NK-92 (cell line): ENCODE results near the gene ZNF485.
"Not testable (repeated sequence)": the region's sequence is repeated elsewhere in the genome, so short reads cannot be mapped to it uniquely, and the experiment has no call there.

ENCODE experiments used
- DNase-seq: peaks from one replicate; lab custom pipeline; 2025; ENCODE audit not compliant: unreplicated experiment; lab: John Stamatoyannopoulos, UW

ZNF485 gene

DNA sequence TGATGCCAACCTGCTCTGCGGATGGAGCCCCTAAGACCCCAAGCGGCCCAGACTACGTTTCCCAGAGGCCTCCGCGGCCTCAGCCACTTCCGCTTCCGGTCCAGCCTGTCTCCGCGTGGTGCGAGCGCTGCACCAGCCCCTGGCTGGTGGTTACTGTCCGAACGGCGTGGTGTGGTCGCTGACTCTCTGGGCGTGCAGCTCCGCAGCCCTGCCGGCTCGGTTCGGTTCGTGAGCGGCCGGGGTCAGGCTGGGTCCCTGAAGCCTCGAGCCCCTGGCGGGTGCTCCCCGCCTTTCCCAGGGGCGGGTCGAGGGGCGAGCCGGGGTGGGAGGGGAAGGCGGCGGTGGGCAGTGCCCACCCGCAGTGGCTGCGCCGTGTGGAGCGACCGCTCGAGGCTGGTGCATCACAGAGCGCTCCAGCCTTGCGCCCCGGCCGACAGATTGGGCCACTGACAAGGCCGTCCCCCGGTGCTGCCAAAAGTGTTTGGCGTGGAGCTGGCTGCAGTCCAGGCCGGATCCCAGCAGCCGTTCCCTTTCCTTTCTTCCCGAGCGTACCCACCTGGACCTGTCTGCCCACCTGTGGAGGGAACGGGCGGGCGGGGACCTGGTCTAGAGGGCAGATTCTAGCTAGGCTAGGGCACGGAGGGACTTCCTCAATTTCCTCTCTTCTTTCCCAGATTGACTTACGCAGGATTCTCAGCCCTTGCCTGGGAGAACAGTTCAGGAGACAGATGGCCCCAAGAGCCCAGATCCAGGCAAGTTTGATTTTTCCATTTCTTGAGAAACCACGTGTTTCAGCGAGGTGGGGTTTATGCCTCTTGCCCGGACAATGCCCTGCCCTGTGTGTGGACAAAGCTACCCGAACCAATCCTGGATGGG lies at the start of gene ZNF485:
TSS of gene ZNF485 (plus strand) at position 116 of the 876 bp plus-strand sequence. CDS start at position 729, 613 bp downstream.
- DNase-seq, result no peak

- no peak for DNase-seq
Observed at GRCh38 chr10:43557214-43557613, 49.0 kb upstream of the ZNF485 start.

- no peak for DNase-seq
Observed at GRCh38 chr10:43569681-43570080, 36.6 kb upstream of the ZNF485 start.

DNA sequence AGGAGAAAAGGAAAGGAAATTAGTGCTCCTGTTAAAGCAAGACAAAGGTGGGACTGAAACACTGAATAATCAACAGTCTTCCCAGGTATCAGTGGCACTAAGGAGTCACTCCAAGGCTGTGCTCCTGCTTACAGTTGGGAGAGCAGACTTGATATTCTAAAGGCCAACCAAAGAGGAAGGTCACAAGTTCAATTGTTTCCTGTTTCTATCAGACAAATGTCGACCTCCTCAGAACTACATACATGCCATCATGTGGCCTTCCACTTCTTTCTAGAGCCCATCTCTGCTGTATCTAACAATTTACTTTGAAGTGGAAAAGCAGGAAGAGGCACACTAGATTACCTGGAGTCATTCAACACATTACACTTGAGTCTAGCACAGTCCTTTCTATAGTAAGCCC lies 35.3 kb upstream of the ZNF485 start:
- DNase-seq, result no peak

DNA sequence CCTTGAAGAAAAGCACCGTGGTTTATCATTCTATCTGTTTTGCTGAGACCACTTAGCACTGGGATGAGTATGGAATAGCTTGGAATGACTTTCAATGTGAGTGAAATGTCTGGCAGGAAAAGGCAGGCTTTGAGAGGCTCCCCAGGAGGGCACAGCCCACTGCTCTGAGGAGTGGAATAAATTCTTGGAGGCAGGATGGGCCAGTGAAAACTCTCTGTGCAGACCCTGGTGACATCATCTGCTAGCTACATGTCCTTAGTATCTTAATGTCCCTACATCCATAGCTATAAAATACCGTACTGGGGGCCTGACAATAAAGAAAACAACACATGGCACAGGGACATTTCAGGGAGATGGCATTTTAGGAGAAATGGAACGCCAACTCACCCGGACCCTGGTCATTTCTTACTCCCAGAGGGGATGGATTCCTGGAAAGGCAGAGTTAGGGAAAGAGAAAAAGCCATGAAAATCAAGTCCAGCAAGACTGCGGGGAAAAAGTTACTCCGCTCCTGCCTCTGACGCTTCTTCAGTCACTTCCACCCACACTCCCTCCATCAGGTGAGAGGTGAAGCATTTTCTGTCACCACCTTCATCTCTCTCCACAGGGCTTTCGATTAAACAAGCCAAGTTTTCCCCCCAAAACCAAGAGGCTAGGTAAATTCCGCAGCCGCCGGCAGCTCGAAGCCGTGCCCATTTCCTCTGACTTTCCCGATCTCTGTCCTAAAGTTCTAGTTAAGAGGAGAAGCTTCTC lies 32.8 kb upstream of the ZNF485 start:
- DNase-seq, result no peak

GRCh38 chr10:43574001-43574892 lies 32.0 kb upstream of the ZNF485 start, which contains the start of gene ZNF239:
TSS of gene ZNF239 (minus strand) at chr10:43574616. CDS start at chr10:43558079, 16,537 bp downstream.
- DNase-seq, result no peak

DNA sequence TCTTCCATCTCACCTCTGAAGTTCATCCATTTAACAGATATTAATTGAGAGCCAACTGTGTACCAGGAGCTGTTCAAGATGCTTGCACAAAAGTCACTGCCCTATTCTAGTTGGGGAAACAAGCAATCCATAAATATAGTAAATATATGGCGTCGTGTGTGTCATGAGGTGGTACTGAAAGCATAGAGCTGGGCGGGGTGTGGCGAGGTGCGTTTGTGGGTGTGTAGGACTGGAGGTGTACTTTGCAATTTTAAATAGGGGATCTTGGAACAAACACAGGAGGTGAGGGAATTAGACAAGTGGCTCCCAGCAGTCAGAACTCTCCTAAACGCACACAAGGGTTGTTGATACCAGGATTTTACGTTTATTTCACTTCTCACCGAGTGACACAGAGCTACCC lies 31.3 kb upstream of the ZNF485 start:
- no peak for DNase-seq

DNA sequence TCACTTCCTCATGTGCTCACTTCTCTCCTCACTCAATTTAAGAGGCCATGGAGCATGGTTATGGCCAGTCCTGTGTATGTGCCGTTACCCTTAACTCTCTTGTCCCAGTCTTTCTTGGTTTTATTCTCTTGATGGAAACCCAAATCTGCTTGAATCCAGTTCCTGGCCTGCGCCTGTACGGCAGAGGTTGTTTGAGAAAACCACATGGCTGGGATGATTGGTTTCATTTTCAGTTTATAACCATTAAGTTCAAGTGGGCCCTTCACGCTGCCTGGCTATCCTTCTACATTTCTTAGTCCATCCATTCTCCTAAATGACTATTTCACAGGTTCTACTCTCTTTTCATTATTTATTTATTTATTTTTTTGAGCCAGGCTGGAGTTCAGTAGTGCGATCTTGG lies 30.2 kb upstream of the ZNF485 start:
- DNase-seq, result no peak

- no peak for DNase-seq
Observed at GRCh38 chr10:43576580-43576979, 29.7 kb upstream of the ZNF485 start.

DNA sequence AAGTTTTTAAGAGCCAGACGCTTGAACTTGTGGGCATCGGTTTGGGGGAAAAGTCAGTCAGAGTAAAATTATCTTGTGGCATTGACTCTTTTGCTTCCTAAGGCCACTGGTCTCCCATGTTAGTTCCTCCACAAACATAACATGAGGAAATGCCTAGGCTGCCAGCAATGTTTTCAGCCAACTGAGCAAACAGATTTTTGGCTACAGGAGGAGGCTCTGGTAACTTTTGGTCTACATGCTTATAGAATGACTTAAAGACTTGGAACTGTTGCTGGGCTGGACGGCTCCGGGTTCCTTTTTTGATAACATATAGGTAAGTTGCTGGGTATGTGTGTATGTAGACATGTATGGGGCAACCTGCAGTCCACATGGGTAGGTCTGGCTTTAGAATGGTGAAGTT lies 22.2 kb upstream of the ZNF485 start:
- DNase-seq, result no peak

DNA sequence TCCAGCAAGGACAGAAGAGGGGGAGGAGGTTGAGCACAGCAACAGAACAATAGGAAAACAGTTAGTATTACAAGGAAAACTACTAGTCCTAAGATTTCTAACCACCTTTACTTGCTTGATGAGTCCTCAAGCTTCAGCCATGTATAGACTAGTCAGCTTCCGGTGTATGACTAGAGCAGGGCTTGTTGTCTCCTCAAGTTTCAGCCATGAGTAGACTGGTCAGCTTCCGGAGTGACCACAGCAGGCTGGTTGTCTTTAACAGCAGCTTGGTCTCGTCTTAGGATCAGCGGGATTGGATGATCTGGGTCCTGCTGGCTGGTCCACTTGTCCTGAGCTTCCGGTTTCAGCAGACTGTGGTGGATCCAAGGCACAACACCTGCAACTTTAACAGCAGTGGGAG lies 21.2 kb upstream of the ZNF485 start:
- DNase-seq, result no peak

- DNase-seq, result no peak
Observed at GRCh38 chr10:43585981-43586729, 20.1 kb upstream of the ZNF485 start.

- not testable (repeated sequence) for DNase-seq
Observed at GRCh38 chr10:43586730-43587115, 19.5 kb upstream of the ZNF485 start.

- DNase-seq, result no peak
Observed at GRCh38 chr10:43591303-43591904, 14.8 kb upstream of the ZNF485 start.

DNA sequence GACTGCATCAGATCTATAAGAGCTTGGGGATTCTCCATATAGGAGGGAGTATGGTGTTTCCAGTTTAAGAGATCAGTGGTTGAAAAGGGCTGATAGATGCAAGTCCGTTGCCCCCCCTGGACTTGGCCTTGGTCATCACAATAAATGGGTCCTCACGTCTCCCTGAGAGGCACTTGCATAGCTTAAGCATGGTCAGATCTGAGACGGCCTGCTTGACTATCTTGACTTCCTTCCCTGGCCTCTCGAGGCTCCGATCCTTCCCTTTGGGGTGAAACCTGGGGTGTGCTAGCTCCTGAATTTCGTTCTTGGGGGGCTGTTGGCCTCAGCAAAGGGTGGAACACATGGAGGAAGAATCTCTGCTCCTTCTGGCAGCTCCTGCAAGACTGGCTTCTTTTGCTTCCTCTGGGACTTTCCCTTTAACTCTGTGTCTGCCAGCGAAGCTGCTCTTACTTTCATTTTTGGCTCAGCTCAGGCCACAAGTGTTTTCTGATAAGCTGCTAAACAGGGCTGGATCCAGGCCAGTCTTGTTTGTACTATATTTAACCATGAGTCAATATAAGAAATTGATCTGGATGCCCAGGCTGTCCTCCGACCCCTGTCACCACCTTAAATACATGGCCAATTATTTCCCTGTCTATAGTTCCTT lies 11.2 kb upstream of the ZNF485 start:
- no peak for DNase-seq

GRCh38 chr10:43595739-43596298 lies 10.4 kb upstream of the ZNF485 start:
- no peak for DNase-seq

DNA sequence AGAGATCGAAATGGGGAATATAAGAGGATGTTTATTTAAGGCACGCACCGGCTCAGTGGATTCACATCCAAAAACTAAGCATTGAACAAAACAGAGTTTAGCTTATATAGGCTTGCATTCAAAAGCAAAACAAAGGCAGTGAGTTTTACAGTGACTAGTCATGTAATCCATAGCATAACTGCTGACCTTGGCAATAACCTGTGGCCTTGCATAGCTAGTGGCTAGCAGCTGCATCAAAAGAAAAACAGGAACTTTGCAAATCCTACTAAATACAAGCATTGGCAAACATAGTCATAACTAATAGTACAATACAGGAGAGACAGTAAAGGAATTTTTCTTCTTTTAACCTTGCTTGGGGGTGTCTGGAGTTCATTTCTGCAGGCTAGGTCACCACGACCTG lies 9.7 kb upstream of the ZNF485 start:
- DNase-seq, result no peak

DNA sequence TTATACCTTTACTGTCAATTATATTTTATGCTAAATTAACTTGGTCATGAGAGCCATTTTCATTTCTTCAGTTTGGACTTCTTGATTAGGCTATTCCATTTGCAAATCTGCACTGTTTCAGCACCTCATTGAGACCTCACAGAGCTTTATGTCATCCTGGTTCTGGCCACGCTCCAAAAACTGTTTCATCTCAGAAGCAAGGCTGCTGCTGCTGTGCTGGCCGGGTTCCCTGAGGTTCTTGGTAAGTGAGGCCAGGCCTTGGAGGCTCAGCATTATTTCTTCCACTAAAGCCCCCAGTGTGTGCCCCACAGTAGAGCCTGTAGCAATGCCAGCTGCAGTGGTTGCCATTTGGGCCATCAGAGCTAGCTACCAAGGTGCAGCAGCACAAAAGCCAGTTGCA lies 7.8 kb upstream of the ZNF485 start:
- DNase-seq, result no peak

DNA sequence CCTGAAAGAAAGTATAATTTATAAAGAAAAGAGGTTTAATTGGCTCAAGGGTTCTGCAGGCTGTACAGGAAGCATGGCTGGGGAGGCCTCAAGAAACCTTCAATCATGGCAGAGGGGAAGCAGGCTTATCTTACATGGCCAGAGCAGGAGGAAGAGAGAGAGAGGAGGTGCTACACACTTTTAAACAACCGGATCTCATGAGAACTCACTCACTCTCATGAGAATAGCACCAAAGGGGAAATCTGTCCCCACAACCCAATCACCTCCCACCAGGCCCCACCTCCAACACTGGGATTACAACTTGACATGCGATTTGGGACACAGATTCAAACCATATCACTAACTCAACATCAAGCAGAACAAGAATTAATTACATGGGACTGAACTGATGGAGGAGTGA lies 6.9 kb upstream of the ZNF485 start:
- DNase-seq, result no peak
